Esophagus muscularis mucosa (tissue), 4 donors: Measurements from ENCODE around the gene TTC7B. TPM values are rescaled to one million over a fixed set of nuclear protein-coding genes. Genes with fewer than 3 reads are reported as not detected.

Experiments
- DNase-seq: peaks from one replicate; pipeline ENCODE4 v3.0.0-alpha.2; 2017; ENCODE audit errors: extremely low spot score
- H3K27ac ChIP-seq, 4 donors: fragments of 200-600 bp; sonication (generic); replicated peaks in 1 of 4; 1 replicate in 3 of 4; 2 replicates in 1 of 4; pipeline ENCODE4 v1.5.1; 2016 to 2019; ENCODE audit warnings: mild to moderate bottlenecking in 1 of 4
- H3K27me3 ChIP-seq, 4 donors: fragments of 200-600 bp; sonication (generic); one replicate each; pipeline versions ENCODE4 v1.5.1 to v1.6.0; 2016 to 2019
- H3K36me3 ChIP-seq, 4 donors: fragments of 200-600 bp; sonication (generic); one replicate each; pipeline ENCODE4 v1.5.1; 2016 to 2019
- H3K4me1 ChIP-seq, 4 donors: fragments of 200-600 bp; sonication (generic); one replicate each; pipeline ENCODE4 v1.5.1; 2016 to 2019
- H3K4me3 ChIP-seq, 4 donors: fragments of 200-600 bp; sonication (generic); 1 replicate in 2 of 4; 2 replicates in 2 of 4; pipeline ENCODE4 v1.5.1; 2016 to 2019; ENCODE audit warnings: mild to moderate bottlenecking in 4 of 4, moderate library complexity in 1 of 4
- H3K9me3 ChIP-seq, 4 donors: fragments of 200-600 bp; sonication (generic); 1 replicate in 3 of 4; 2 replicates in 1 of 4; pipeline ENCODE4 v1.5.1; 2016 to 2019
- EP300 ChIP-seq: sonication (generic); formaldehyde crosslinking; IDR thresholded peaks from one replicate; pipeline ENCODE4 v1.6.1; 2017; ENCODE audit warnings: antibody characterized with exemption
- POLR2A ChIP-seq: fragments of 450-650 bp; IDR thresholded peaks from one replicate; pipeline ENCODE4 v1.6.1; 2017; ENCODE audit warnings: antibody characterized with exemption, moderate library complexity, mild to moderate bottlenecking, low read depth
- POLR2AphosphoS5 ChIP-seq, 2 donors: sonication (generic); formaldehyde crosslinking; IDR thresholded peaks; one replicate each; pipeline ENCODE4 v1.6.1; 2017; ENCODE audit warnings: antibody characterized with exemption in 2 of 2
- WGBS: methylation state at CpG from one replicate; pipeline ENCODE4 v1.1.5; 2018; 5-methylcytosine and 5-hydroxymethylcytosine counted together
- intact Hi-C: fragments of 100-400 bp; cut with DNase I; formaldehyde crosslinking; loops from one replicate; pipeline ENCODE4 v1.15.1; 2023
- total RNA-seq, 4 donors: library from RNA; depleted of rRNA; stranded (reverse); fragments of >200 nt; gene quantifications; one replicate each; pipeline versions ENCODE4 v1.1.0 to v1.2.1, GENCODE V29; 2016
- TF ChIP-seq, protein P1 (sequence below), 3 experiments: fragments of 200-600 bp in 2 of 3; fragments of 450-650 bp in 1 of 3; sonication (generic) in 2 of 3; IDR thresholded peaks; one replicate each; pipeline ENCODE4 v1.5.1; 2017 to 2019; ENCODE audit warnings: antibody characterized with exemption in 3 of 3, mild to moderate bottlenecking in 2 of 3, moderate library complexity in 1 of 3

Gene TTC7B
- total RNA-seq, 4 donors from 2014 or later, result 54.4 to 148 (median 113) TPM

DNA sequence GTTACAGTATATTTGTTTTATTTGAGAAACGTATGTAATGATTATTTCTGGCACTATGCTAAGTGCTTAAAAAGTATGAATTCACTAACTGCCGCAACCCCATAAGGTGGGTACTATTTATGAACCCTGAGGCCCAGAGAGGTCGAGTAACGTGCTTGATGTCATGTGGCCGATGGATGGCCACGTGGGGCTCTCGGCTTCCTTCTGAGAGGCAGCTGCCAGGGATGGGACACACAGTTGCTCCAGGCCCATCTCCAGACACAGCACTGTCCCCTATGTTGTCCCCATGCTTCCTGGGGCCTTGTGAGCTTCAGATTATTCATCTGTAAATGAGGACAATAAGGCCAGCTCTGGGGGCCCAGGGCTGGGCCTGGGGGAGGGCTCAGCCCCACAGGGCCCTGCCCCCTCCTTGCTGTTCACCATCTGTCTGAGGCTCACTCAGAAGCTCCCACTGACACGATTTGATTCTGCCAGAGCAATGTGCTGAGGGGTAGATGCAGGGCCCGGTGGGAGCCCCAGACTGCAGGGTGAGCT is 304.4 kb downstream of the TTC7B start:
- Histone ChIP-seq H3K4me1 (peaks cover 24 to 47% (median 36%) of the 10 kb centered on the region in 4 donors), H3K27me3 (no peaks in the 10 kb centered on the region), H3K9me3 (no peaks in the 10 kb centered on the region), H3K27ac (peak overlapping the region in 3 of 4 donors; percentile 76 to 79 (median 78)), H3K4me3 (no peak overlapping the region), H3K36me3 (no peaks in the 10 kb centered on the region)
- TF ChIP-seq, protein P1, sequence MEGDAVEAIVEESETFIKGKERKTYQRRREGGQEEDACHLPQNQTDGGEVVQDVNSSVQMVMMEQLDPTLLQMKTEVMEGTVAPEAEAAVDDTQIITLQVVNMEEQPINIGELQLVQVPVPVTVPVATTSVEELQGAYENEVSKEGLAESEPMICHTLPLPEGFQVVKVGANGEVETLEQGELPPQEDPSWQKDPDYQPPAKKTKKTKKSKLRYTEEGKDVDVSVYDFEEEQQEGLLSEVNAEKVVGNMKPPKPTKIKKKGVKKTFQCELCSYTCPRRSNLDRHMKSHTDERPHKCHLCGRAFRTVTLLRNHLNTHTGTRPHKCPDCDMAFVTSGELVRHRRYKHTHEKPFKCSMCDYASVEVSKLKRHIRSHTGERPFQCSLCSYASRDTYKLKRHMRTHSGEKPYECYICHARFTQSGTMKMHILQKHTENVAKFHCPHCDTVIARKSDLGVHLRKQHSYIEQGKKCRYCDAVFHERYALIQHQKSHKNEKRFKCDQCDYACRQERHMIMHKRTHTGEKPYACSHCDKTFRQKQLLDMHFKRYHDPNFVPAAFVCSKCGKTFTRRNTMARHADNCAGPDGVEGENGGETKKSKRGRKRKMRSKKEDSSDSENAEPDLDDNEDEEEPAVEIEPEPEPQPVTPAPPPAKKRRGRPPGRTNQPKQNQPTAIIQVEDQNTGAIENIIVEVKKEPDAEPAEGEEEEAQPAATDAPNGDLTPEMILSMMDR (IDR thresholded peaks at IDR 0.05), result no peak
- intact Hi-C loops, result no loop called here
- no peak for DNase-seq
- WGBS, result 81% methylated on average over 7 of the region's 9 CpGs

DNA sequence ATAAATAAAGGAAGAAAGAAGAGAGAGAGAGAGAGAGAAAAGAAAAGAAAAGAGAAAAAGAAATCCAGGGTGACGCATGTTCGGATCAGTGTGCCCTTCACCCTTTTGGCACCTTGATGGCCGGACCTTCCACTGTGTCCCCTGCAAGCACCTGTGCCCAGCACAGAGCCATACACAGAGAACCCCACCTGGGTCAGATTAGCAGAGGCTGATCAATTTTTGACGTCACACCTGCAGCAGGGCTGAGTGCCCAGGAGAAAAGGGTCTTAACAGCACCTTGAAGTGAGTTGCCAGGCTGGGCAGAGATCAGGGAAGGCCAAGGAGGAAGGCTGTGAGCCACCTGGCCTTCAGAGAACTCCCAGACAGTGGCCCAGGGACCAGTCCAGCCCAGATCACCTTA is 305.0 kb downstream of the TTC7B start:
- no peaks in the 10 kb centered on the region for H3K9me3 ChIP-seq
- no peaks in the 10 kb centered on the region for H3K27me3 ChIP-seq
- DNase-seq, result no peak
- peaks cover 24 to 43% (median 35%) of the 10 kb centered on the region in 4 donors for H3K4me1 ChIP-seq
- intact Hi-C loops, result no loop called here
- peak overlapping the region in 1 of 4 donors; percentile 78 for H3K27ac ChIP-seq
- WGBS, result 98% methylated on average over 4 of the region's 4 CpGs
- no peaks in the 10 kb centered on the region for H3K36me3 ChIP-seq
- H3K4me3 ChIP-seq, result no peak overlapping the region
- TF ChIP-seq EP300 (no peak), POLR2AphosphoS5 (IDR thresholded peaks at IDR 0.05) (no peak)
- TF ChIP-seq, protein P1 (IDR thresholded peaks at IDR 0.05), result no peak

DNA sequence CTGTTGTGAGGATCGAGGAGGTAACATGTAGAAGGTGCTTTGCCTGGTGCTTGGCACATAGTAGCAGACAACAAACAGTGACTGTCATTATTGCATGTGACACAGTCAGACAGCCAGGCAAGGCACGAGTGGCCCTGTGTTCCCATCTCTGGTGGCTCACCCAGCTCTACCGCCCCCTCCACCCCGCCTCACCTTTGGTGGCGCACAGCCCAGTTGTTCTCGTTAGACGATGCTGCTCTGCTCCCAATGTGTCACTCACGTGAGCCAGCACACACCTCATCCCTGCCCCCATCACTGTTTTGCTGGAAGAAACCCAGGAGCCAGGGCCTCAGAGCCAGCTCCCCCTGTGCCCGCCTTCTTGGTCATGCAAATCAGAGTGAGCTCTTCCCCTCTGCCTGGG is 306.1 kb downstream of the TTC7B start:
- Histone ChIP-seq H3K27ac (peak overlapping the region in 1 of 4 donors; percentile 27), H3K27me3 (no peaks in the 10 kb centered on the region), H3K36me3 (no peaks in the 10 kb centered on the region), H3K4me1 (peaks cover 24 to 40% (median 35%) of the 10 kb centered on the region in 4 donors), H3K9me3 (no peaks in the 10 kb centered on the region), H3K4me3 (no peak overlapping the region)
- 64% methylated on average over 9 of the region's 9 CpGs for WGBS
- TF ChIP-seq, protein P1 (IDR thresholded peaks at IDR 0.05), result no peak
- peak in 1 of 2 donors; percentile 30 for TF ChIP-seq POLR2AphosphoS5 (IDR thresholded peaks at IDR 0.05)
- intact Hi-C loops, result no loop called here
- DNase-seq, result no peak

DNA sequence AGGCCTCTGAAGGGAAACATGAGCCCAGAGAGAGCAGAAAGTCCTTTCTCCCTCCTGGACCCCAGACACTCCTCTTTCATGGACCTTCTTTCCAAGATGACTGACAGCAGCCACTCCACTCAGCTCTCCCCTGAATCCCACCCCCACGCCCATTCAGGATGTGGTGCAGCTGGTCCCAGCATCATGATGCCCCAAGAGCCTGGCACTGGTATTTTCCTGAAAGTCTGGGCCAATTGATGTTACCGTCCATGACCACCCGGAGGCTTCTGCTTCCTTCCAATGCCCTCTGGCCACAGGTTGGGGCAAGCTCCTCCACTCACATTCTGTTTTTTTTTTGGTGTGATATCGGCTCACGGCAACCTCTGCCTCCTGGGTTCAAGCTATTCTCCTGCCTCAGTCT is 306.8 kb downstream of the TTC7B start:
- WGBS, result 62% methylated on average over 5 of the region's 5 CpGs
- no peaks in the 10 kb centered on the region for H3K36me3 ChIP-seq
- no peaks in the 10 kb centered on the region for H3K9me3 ChIP-seq
- peak overlapping the region in 2 of 4 donors; percentile 5 to 20 for H3K27ac ChIP-seq
- DNase-seq, result no peak
- no peaks in the 10 kb centered on the region for H3K27me3 ChIP-seq
- intact Hi-C loops, result no loop called here
- H3K4me1 ChIP-seq, result peaks cover 24 to 38% (median 35%) of the 10 kb centered on the region in 4 donors
- no peak overlapping the region for H3K4me3 ChIP-seq
- TF ChIP-seq EP300 (no peak), POLR2AphosphoS5 (IDR thresholded peaks at IDR 0.05) (no peak), POLR2A (no peak)
- TF ChIP-seq, protein P1 (IDR thresholded peaks at IDR 0.05), result no peak

DNA sequence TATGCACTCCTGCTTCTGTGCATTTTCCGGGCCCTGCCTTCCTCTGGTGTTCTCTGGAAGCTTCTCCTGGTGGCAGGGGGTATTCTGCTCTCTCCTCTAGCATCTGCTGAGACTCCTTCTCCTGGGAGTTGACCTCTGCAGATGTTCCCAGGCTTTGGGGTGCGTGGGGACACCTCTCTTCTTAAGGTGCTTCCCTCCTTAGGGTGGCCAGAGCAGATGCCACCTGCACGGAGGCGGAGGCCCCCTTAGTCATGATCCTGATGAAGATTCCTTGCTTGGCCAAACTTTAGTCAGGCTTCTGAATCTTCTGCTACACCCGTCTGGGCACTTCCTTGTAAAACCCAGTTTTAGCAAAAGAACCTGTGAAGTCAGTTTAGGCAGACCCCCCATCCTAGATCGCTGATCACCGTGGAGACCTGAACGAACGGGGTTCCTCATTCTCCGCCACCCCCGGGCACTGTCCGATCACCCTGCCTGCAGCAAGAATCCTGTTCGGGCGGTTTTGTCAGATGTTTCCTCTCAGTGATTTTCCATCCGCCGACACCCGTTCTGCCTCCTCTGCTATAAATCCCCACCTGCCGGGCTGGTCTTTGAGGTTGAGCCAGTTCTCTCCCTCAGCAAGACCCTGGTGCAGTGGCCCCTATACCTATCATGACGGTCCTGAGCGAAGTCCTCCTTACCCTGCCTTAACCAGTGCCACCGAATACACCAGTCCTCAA is 307.5 kb downstream of the TTC7B start:
- H3K9me3 ChIP-seq, result no peaks in the 10 kb centered on the region
- no peak overlapping the region for H3K4me3 ChIP-seq
- 73% methylated on average over 18 of the region's 21 CpGs for WGBS
- no peaks in the 10 kb centered on the region for H3K27me3 ChIP-seq
- DNase-seq, result no peak
- H3K4me1 ChIP-seq, result peaks cover 18 to 31% (median 28%) of the 10 kb centered on the region in 4 donors
- no peaks in the 10 kb centered on the region for H3K36me3 ChIP-seq
- TF ChIP-seq POLR2A (no peak), POLR2AphosphoS5 (IDR thresholded peaks at IDR 0.05) (no peak), EP300 (no peak)
- TF ChIP-seq, protein P1 (IDR thresholded peaks at IDR 0.05), result no peak
- peak overlapping the region in 1 of 4 donors; percentile 5 for H3K27ac ChIP-seq
- intact Hi-C loops, result no loop called here
